Endothelial cell of umbilical vein (primary cell): ENCODE results near the gene ILKAP.

Experiments used
- EZH2 ChIP-seq: IDR thresholded peaks from 2 replicates; pipeline ENCODE4 v1.6.1; 2012; ENCODE audit warnings: borderline replicate concordance, low read depth, mild to moderate bottlenecking, moderate library complexity, low read length, inconsistent platforms; ENCODE audit not compliant: severe bottlenecking
- JUN ChIP-seq: IDR thresholded peaks from 2 replicates; pipeline ENCODE4 v1.6.1; 2011; ENCODE audit warnings: borderline replicate concordance, low read depth; ENCODE audit not compliant: insufficient read length, insufficient read depth
- MYC ChIP-seq: IDR thresholded peaks from one replicate; pipeline ENCODE4 v1.6.1; 2011; ENCODE audit warnings: mild to moderate bottlenecking, low read depth, low read length
- POLR2A ChIP-seq: IDR thresholded peaks from 2 replicates; pipeline ENCODE4 v1.6.1; 2012; ENCODE audit warnings: low read depth, mild to moderate bottlenecking, control low read depth, low read length
- POLR2AphosphoS5 ChIP-seq: IDR thresholded peaks from 2 replicates; pipeline ENCODE4 v1.6.1; 2012; ENCODE audit warnings: low read depth, mild to moderate bottlenecking, control low read depth, low read length, moderate library complexity; ENCODE audit not compliant: insufficient read depth
- TF ChIP-seq, protein P1 (sequence below), 2 donors: IDR thresholded peaks; 1 replicate in 1 of 2; 2 replicates in 1 of 2; pipeline ENCODE4 v1.5.1; 2011; ENCODE audit warnings: low read length in 2 of 2, mild to moderate bottlenecking in 2 of 2, moderate library complexity in 2 of 2, control low read depth in 1 of 2, inconsistent platforms in 1 of 2, low read depth in 1 of 2; ENCODE audit not compliant: insufficient read depth in 1 of 2; ENCODE audit errors: extremely low read depth in 1 of 2

DNA sequence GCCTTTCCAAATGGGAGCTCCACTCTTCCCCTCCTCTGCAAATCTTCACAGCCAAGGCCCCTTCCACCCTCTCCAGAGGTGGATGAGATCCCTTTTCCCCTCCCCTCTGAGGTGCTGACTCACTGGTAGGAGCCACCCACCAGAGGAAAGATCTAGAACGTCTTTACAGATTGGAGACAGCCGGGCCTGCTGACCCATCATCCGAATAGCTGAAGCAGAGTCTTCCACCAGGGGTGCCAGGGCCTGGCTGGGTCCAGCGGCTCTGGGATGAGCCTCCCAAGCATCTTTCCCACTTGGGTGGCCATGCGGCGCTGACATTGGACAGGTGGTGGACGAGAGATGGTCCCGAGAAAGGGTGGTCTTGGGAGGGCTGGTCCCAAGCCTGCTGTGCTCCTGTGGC, 35.7 kb downstream of the ILKAP start:
- TF ChIP-seq, protein P1, sequence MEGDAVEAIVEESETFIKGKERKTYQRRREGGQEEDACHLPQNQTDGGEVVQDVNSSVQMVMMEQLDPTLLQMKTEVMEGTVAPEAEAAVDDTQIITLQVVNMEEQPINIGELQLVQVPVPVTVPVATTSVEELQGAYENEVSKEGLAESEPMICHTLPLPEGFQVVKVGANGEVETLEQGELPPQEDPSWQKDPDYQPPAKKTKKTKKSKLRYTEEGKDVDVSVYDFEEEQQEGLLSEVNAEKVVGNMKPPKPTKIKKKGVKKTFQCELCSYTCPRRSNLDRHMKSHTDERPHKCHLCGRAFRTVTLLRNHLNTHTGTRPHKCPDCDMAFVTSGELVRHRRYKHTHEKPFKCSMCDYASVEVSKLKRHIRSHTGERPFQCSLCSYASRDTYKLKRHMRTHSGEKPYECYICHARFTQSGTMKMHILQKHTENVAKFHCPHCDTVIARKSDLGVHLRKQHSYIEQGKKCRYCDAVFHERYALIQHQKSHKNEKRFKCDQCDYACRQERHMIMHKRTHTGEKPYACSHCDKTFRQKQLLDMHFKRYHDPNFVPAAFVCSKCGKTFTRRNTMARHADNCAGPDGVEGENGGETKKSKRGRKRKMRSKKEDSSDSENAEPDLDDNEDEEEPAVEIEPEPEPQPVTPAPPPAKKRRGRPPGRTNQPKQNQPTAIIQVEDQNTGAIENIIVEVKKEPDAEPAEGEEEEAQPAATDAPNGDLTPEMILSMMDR (IDR thresholded peaks at IDR 0.05; ENCODE audit: extremely low read depth in 1 of 2, insufficient read depth in 1 of 2, low read depth in 1 of 2, low read length in 2 of 2), result no peak
- no peak for TF ChIP-seq EZH2
- no peak for TF ChIP-seq POLR2A
- no peak for TF ChIP-seq POLR2AphosphoS5
- no peak for TF ChIP-seq MYC
- no peak for TF ChIP-seq JUN
